ENCODE results near the gene ACOX3. TPM values are rescaled to one million over a fixed set of nuclear protein-coding genes. Genes with fewer than 3 reads are reported as not detected.

ACOX3 gene
- total and polyA plus RNA-seq, 9 of the 15 experiments (the other 6 are each of a cell fraction or from before 2014, with no cell fraction given), result 0.68 to 7.3 (median 3.7) TPM

DNA sequence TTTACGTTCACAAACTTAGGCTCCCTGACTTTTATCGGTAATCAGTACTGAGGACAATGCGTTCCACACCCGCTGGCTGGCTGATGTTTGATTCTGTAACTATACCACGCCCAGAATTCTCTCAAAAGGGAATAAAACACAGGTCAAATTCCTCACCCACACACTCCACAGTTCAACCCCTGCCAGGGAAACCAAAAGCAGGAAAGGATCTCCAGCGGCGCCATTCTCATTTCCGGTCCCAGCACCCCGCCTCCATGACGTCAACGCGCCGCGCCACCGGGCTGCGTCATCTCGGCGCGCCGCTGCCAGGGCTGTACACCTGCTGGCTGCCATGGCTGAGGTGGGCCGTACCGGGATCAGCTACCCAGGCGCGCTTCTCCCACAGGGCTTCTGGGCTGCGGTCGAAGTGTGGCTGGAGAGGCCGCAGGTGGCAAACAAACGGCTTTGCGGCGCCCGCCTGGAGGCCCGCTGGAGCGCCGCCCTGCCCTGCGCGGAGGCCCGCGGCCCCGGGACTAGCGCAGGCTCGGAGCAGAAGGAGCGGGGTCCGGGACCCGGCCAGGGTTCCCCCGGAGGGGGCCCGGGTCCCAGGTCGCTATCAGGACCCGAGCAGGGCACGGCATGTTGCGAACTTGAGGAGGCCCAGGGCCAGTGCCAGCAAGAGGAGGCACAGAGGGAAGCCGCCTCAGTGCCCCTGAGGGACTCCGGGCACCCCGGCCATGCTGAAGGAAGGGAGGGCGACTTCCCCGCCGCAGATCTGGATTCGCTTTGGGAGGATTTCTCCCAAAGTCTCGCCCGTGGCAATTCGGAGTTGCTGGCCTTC is at the start of gene ACOX3, which contains the start of gene TRMT44 (continued):
- TF ChIP-seq, protein P1, sequence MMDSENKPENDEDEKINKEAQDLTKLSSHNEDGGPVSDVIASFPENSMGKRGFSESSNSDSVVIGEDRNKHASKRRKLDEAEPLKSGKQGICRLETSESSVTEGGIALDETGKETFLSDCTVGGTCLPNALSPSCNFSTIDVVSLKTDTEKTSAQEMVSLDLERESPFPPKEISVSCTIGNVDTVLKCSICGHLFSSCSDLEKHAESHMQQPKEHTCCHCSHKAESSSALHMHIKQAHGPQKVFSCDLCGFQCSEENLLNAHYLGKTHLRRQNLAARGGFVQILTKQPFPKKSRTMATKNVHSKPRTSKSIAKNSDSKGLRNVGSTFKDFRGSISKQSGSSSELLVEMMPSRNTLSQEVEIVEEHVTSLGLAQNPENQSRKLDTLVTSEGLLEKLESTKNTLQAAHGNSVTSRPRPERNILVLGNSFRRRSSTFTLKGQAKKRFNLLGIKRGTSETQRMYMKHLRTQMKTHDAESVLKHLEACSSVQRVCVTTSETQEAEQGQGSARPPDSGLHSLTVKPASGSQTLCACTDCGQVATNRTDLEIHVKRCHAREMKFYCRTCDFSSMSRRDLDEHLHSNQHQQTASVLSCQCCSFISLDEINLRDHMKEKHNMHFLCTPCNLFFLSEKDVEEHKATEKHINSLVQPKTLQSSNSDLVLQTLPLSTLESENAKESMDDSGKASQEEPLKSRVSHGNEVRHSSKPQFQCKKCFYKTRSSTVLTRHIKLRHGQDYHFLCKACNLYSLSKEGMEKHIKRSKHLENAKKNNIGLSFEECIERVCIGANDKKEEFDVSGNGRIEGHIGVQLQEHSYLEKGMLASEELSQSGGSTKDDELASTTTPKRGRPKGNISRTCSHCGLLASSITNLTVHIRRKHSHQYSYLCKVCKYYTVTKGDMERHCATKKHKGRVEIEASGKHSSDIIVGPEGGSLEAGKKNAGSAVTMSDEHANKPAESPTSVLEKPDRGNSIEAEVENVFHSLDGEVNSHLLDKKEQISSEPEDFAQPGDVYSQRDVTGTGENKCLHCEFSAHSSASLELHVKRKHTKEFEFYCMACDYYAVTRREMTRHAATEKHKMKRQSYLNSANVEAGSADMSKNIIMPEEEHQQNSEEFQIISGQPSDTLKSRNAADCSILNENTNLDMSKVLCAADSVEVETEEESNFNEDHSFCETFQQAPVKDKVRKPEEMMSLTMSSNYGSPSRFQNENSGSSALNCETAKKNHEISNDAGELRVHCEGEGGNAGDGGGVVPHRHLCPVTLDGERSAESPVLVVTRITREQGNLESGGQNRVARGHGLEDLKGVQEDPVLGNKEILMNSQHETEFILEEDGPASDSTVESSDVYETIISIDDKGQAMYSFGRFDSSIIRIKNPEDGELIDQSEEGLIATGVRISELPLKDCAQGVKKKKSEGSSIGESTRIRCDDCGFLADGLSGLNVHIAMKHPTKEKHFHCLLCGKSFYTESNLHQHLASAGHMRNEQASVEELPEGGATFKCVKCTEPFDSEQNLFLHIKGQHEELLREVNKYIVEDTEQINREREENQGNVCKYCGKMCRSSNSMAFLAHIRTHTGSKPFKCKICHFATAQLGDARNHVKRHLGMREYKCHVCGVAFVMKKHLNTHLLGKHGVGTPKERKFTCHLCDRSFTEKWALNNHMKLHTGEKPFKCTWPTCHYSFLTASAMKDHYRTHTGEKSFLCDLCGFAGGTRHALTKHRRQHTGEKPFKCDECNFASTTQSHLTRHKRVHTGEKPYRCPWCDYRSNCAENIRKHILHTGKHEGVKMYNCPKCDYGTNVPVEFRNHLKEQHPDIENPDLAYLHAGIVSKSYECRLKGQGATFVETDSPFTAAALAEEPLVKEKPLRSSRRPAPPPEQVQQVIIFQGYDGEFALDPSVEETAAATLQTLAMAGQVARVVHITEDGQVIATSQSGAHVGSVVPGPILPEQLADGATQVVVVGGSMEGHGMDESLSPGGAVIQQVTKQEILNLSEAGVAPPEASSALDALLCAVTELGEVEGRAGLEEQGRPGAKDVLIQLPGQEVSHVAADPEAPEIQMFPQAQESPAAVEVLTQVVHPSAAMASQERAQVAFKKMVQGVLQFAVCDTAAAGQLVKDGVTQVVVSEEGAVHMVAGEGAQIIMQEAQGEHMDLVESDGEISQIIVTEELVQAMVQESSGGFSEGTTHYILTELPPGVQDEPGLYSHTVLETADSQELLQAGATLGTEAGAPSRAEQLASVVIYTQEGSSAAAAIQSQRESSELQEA (IDR thresholded peaks at IDR 0.05; ENCODE audit: low read depth), result no peak
- no peak for TF ChIP-seq ARID3B (CRISPR knock-in tag; IDR thresholded peaks at IDR 0.05; ENCODE audit: borderline replicate concordance)
- no peak for TF ChIP-seq ZNF561 (CRISPR knock-in tag; conservative IDR thresholded peaks at IDR 0.05)
- peak; percentile 100 for TF ChIP-seq MTA1 (IDR thresholded peaks at IDR 0.05; ENCODE audit: borderline replicate concordance)
- TF ChIP-seq ZFPM2 (CRISPR knock-in tag; IDR thresholded peaks at IDR 0.05), result no peak
- TF ChIP-seq MED1 (CRISPR knock-in tag; IDR thresholded peaks at IDR 0.05; ENCODE audit: borderline replicate concordance), result no peak
- no peak for TF ChIP-seq BCOR (IDR thresholded peaks at IDR 0.05)
- no peak for TF ChIP-seq UBTF (IDR thresholded peaks at IDR 0.05; ENCODE audit: borderline replicate concordance in 1 of 2, low read depth in 2 of 2, low read length in 2 of 2)
- no peak for TF ChIP-seq BHLHE40 (IDR thresholded peaks at IDR 0.05; ENCODE audit: low read length)
- TF ChIP-seq ZNF507 (tag; conservative IDR thresholded peaks at IDR 0.05), result no peak
- no peak for TF ChIP-seq ZNF644 (tag; IDR thresholded peaks at IDR 0.05; ENCODE audit: low read depth)
- TF ChIP-seq ELF1 (tag; IDR thresholded peaks at IDR 0.05), result peak; percentile 96
- TF ChIP-seq KDM2B (CRISPR knock-in tag; IDR thresholded peaks at IDR 0.05), result no peak
- TF ChIP-seq MBD2 (IDR thresholded peaks at IDR 0.05; ENCODE audit: borderline replicate concordance, low read depth), result peak; percentile 53; the same call in 1 of the 2 replicates
- peak; percentile 35; the same call in 1 of the 2 replicates for TF ChIP-seq KLF1 (tag; IDR thresholded peaks at IDR 0.05)
- no peak for TF ChIP-seq DPF2 (IDR thresholded peaks at IDR 0.05)

All from K562 (cell line).